Measurements from ENCODE around the gene DPM3. TPM values are rescaled to one million over a fixed set of nuclear protein-coding genes. Genes with fewer than 3 reads are reported as not detected.

The DPM3 gene
- total and polyA plus RNA-seq, 2 of the 13 experiments (the other 11 are each of a cell fraction or from before 2014, with no cell fraction given) = 23.2 to 53.4 TPM

GRCh38 chr1:155172732-155173477, 32.6 kb upstream of the DPM3 start, which contains the start of gene KRTCAP2 (continued):
- TF ChIP-seq ZNF512B (CRISPR knock-in tag; IDR thresholded peaks at IDR 0.05; ENCODE audit: borderline replicate concordance) (no peak), ZNF816 (CRISPR knock-in tag; IDR thresholded peaks at IDR 0.05; ENCODE audit: borderline replicate concordance) (no peak), ZNF772 (CRISPR knock-in tag; IDR thresholded peaks at IDR 0.05) (peak; percentile 77), CAMTA2 (CRISPR knock-in tag; IDR thresholded peaks at IDR 0.05; ENCODE audit: borderline replicate concordance) (no peak), RFX5 (IDR thresholded peaks at IDR 0.05; ENCODE audit: low read depth, low read length) (no peak), RARA (CRISPR knock-in tag; IDR thresholded peaks at IDR 0.05) (peak; percentile 13; the same call in 1 of the 2 replicates), ZFY (CRISPR knock-in tag; IDR thresholded peaks at IDR 0.05) (peak; percentile 47; the same call in 1 of the 2 replicates), JUN (CRISPR knock-in tag; IDR thresholded peaks at IDR 0.05) (no peak), ZFP36L1 (CRISPR knock-in tag; IDR thresholded peaks at IDR 0.05) (peak; percentile 70; the same call in 1 of the 2 replicates), SMAD3 (CRISPR knock-in tag; IDR thresholded peaks at IDR 0.05) (peak; percentile 60; the same call in 1 of the 2 replicates), TBX2 (CRISPR knock-in tag; IDR thresholded peaks at IDR 0.05; ENCODE audit: borderline replicate concordance) (peak; percentile 76), HMGXB4 (CRISPR knock-in tag; IDR thresholded peaks at IDR 0.05; ENCODE audit: borderline replicate concordance in 1 of 2, low read depth in 1 of 2) (peak; percentile 81 to 99), RELA (CRISPR knock-in tag; IDR thresholded peaks at IDR 0.05) (0 out of 2 replicates have a peak, but pooled peaks have one; percentile 30), IRX3 (CRISPR knock-in tag; IDR thresholded peaks at IDR 0.05; ENCODE audit: borderline replicate concordance, low read depth) (no peak), CREB1 (IDR thresholded peaks at IDR 0.05) (no peak), CREB1 (CRISPR knock-in tag; IDR thresholded peaks at IDR 0.05) (peak; percentile 73), ZNF350 (CRISPR knock-in tag; IDR thresholded peaks at IDR 0.05; ENCODE audit: borderline replicate concordance, low read depth) (peak; percentile 81), ZNF879 (CRISPR knock-in tag; IDR thresholded peaks at IDR 0.05) (no peak), TFAP4 (IDR thresholded peaks at IDR 0.05; ENCODE audit: borderline replicate concordance, low read depth) (no peak)
